GM12878 (cell line): ENCODE data around the gene HPS3. TPM values are rescaled to one million over a fixed set of nuclear protein-coding genes. Genes with fewer than 3 reads are reported as not detected.

ENCODE experiments used
- ATAC-seq: fragments of 200-7000 bp; cut with Tn5 transposase; 3 replicates; pipeline ENCODE4 v1.9.1; 2020; ENCODE audit warnings: mild to moderate bottlenecking, moderate library complexity
- BruUV-seq: library from RNA; stranded (reverse); fragments of 400-500 nt; replicated peaks from 2 replicates; lab custom pipeline; 2021; lab: Mats Ljungman, UMichigan
- CTCF ChIA-PET: fragments of 300-600 bp; sonication (Branson Sonifier 250); formaldehyde crosslinking; extraction: SDS; loops from one replicate; lab custom pipeline; 2021; ENCODE audit warnings: inconsistent platforms; lab: Yijun Ruan, JAX
- POLR2A ChIA-PET: fragments of 350-600 bp; formaldehyde crosslinking; extraction: SDS; loops from one replicate; lab custom pipeline; 2021; ENCODE audit warnings: inconsistent platforms; lab: Charles Lee
- RAD21 ChIA-PET: fragments of 300-600 bp; sonication (Branson Sonifier 250); formaldehyde crosslinking; loops from one replicate; lab custom pipeline; 2023; ENCODE audit warnings: antibody characterized with exemption; ENCODE audit not compliant: unreplicated experiment; lab: Charles Lee
- SMC1A ChIA-PET: fragments of 300-600 bp; sonication (Branson Sonifier 250); formaldehyde crosslinking; loops from one replicate; lab custom pipeline; 2023; ENCODE audit not compliant: unreplicated experiment, uncharacterized antibody; lab: Charles Lee
- DNase-seq: peaks from one replicate; pipeline ENCODE4 v3.0.0-alpha.2; 2011; ENCODE audit warnings: low read depth, low spot score
- FAIRE-seq: peaks from 3 replicates; lab custom pipeline; 2011; peaks lifted over from hg19 to GRCh38; lab: Jason Lieb, UNC
- H2AFZ ChIP-seq: 2 replicates; pipeline ENCODE4 v1.6.0; 2011; ENCODE audit warnings: low read depth, low read length, control low read depth; ENCODE audit not compliant: control insufficient read depth
- H3K27ac ChIP-seq: 2 replicates; pipeline ENCODE4 v1.5.1; 2011; ENCODE audit warnings: control low read depth; ENCODE audit not compliant: control insufficient read depth, insufficient read depth
- H3K27me3 ChIP-seq, 2 experiments: replicated peaks in 1 of 2; 2 replicates each; pipeline versions ENCODE4 v1.6.0 to v1.6.1; 2011; ENCODE audit warnings: low read length in 1 of 2; ENCODE audit not compliant: control insufficient read depth in 2 of 2, insufficient read depth in 2 of 2
- H3K36me3 ChIP-seq, 2 experiments: 2 replicates each; pipeline ENCODE4 v1.5.1; 2011; ENCODE audit warnings: low read length in 1 of 2; ENCODE audit not compliant: control insufficient read depth in 2 of 2, insufficient read depth in 2 of 2
- H3K4me1 ChIP-seq: 2 replicates; pipeline ENCODE4 v1.6.1; 2011; ENCODE audit warnings: mild to moderate bottlenecking, low read length, moderate library complexity, mixed read lengths; ENCODE audit not compliant: control insufficient read depth, insufficient read depth
- H3K4me2 ChIP-seq: 2 replicates; pipeline ENCODE4 v1.6.0; 2011; ENCODE audit warnings: control low read depth; ENCODE audit not compliant: control insufficient read depth, insufficient read depth
- H3K4me3 ChIP-seq: fragments of 200-600 bp; sonication (generic); 2 replicates; pipeline ENCODE4 v1.5.1; 2016
- H3K79me2 ChIP-seq: 2 replicates; pipeline ENCODE4 v1.6.0; 2011; ENCODE audit warnings: low read length; ENCODE audit not compliant: control insufficient read depth, insufficient read depth
- H3K9ac ChIP-seq: 2 replicates; pipeline ENCODE4 v1.8.0; 2011; ENCODE audit warnings: low read length, control low read depth, mixed read lengths; ENCODE audit not compliant: control insufficient read depth, insufficient read depth
- H3K9me3 ChIP-seq: replicated peaks from 3 replicates; pipeline ENCODE4 v1.5.1; 2011; ENCODE audit warnings: mild to moderate bottlenecking, low read length; ENCODE audit not compliant: control insufficient read depth, insufficient read depth
- H4K20me1 ChIP-seq: 2 replicates; pipeline ENCODE4 v1.6.0; 2011; ENCODE audit not compliant: control insufficient read depth, insufficient read depth
- BRCA1 ChIP-seq: IDR thresholded peaks from 2 replicates; pipeline ENCODE4 v1.6.1; 2011; ENCODE audit warnings: low read depth, low read length, improper control_type of control experiment
- NFYA ChIP-seq: IDR thresholded peaks from 2 replicates; pipeline ENCODE4 v1.6.1; 2011; ENCODE audit warnings: low read depth, mild to moderate bottlenecking, low read length, improper control_type of control experiment, borderline replicate concordance
- STAT3 ChIP-seq: IDR thresholded peaks from 2 replicates; pipeline ENCODE4 v1.6.1; 2011; ENCODE audit warnings: low read depth, low read length, improper control_type of control experiment
- SUPT20H ChIP-seq: IDR thresholded peaks from 2 replicates; pipeline ENCODE4 v1.6.1; 2011; ENCODE audit warnings: low read depth, mild to moderate bottlenecking, low read length, moderate library complexity, borderline replicate concordance; ENCODE audit not compliant: control insufficient read depth
- ZZZ3 ChIP-seq: IDR thresholded peaks from 2 replicates; pipeline ENCODE4 v1.6.1; 2011; ENCODE audit warnings: low read depth; ENCODE audit not compliant: control insufficient read depth, insufficient read length
- WGBS: methylation state at CpG from one replicate; pipeline ENCODE4 v1.1.6; 2016; ENCODE audit warnings: low lambda C conversion rate; ENCODE audit not compliant: insufficient replicate concordance, insufficient coverage; ENCODE audit errors: missing lambda C conversion rate; 5-methylcytosine and 5-hydroxymethylcytosine counted together
- in situ Hi-C: fragments of 300-500 bp; cut with MboI; formaldehyde crosslinking; loops from 9 replicates; pipeline ENCODE4 v1.14.3; 2018; ENCODE audit warnings: mixed read lengths
- intact Hi-C: fragments of 100-400 bp; cut with micrococcal nuclease; formaldehyde crosslinking; loops from one replicate; pipeline ENCODE4 v1.14.2; 2022; ENCODE audit not compliant: unreplicated experiment
- polyA plus RNA-seq, 11 experiments: library from polyadenylated mRNA; depleted of rRNA in 4 of 11; unstranded in 6 of 11; stranded (reverse) in 5 of 11; fragments of >200 nt; fragmentation: Nextera tagmentation in 4 of 11; fragmentation: Illumina TruSeq in 1 of 11; extraction: Ambion mirVana in 4 of 11; extraction: Trizol in 1 of 11; gene quantifications; 1 replicate in 1 of 11; 2 replicates in 10 of 11; pipeline versions ENCODE4 v1.2.1 to v1.2.3, GENCODE V29; 2011 to 2016; ENCODE audit warnings: inconsistent platforms in 2 of 11, missing spikeins in 2 of 11, low read depth in 1 of 11
- total RNA-seq, 4 experiments: library from RNA; depleted of rRNA in 3 of 4; stranded (reverse); fragments of >200 nt in 3 of 4; fragmentation: Illumina TruSeq in 1 of 4; extraction: Trizol in 1 of 4; gene quantifications; 2 replicates each; pipeline versions ENCODE4 v1.2.1 to v1.2.3, GENCODE V29; 2013 to 2021
- TF ChIP-seq, protein P1 (sequence below): IDR thresholded peaks from 2 replicates; pipeline ENCODE4 v1.6.1; 2011; ENCODE audit warnings: low read depth, mild to moderate bottlenecking, low read length, moderate library complexity, borderline replicate concordance; ENCODE audit errors: extremely low read depth
- TF ChIP-seq, protein P2 (sequence below): IDR thresholded peaks from 2 replicates; pipeline ENCODE4 v1.6.1; 2012; ENCODE audit warnings: low read length, inconsistent platforms

Gene HPS3
- total and polyA plus RNA-seq, 10 of the 15 experiments (the other 5 are each of a cell fraction or from before 2014, with no cell fraction given): 2.7 to 26.5 (median 14.8) TPM

DNA sequence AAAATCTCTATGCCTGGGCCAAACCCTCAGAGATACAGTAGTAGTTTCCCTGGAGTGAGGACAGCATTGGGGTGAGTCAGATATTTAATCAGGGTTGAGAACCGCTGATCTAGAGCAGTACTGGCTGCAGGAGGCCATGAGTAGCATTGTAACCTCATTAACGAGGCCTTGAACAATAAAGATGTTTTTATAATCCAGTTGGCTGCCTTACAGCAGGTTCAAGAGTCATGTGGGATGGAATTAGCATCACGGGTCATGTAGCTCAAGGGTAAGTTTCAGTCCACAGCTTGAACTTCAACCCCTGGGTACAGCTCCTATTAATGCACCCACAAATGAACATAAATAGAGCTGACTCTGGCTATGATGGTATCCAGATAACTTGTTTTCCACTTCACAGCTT is 5.1 kb downstream of the HPS3 start:
- H3K9me3 ChIP-seq: no peaks in the 10 kb centered on the region
- DNase-seq (no peak), FAIRE-seq (no peak)
- WGBS: 98% methylated on average over 3 of the region's 3 CpGs
- in situ Hi-C loops: no loop called here
- H3K36me3 ChIP-seq: no peaks in the 10 kb centered on the region
- H3K79me2 ChIP-seq: peaks cover 15% of the 10 kb centered on the region
- H3K4me2 ChIP-seq: no peak overlapping the region
- no peaks in the 10 kb centered on the region for H3K27me3 ChIP-seq
- SMC1A ChIA-PET: interaction anchor here (0.9 to 1.2 kb wide), 3 partner anchors 12 to 119 kb away, joined by 3 read pairs; no protein-coding TSS in a partner anchor
- H3K27ac ChIP-seq: no peak overlapping the region
- POLR2A ChIA-PET: no interaction called here
- no peak overlapping the region for H3K4me3 ChIP-seq
- CTCF ChIA-PET: interaction anchor here (1.1 kb wide), 1 partner anchor 12 kb away, joined by 3 read pairs; no protein-coding TSS in a partner anchor
- TF ChIP-seq, protein P1, sequence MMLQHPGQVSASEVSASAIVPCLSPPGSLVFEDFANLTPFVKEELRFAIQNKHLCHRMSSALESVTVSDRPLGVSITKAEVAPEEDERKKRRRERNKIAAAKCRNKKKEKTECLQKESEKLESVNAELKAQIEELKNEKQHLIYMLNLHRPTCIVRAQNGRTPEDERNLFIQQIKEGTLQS: no peak
- TF ChIP-seq NFYA (no peak), ZZZ3 (no peak), BRCA1 (no peak), SUPT20H (no peak), STAT3 (no peak)
- TF ChIP-seq, protein P2, sequence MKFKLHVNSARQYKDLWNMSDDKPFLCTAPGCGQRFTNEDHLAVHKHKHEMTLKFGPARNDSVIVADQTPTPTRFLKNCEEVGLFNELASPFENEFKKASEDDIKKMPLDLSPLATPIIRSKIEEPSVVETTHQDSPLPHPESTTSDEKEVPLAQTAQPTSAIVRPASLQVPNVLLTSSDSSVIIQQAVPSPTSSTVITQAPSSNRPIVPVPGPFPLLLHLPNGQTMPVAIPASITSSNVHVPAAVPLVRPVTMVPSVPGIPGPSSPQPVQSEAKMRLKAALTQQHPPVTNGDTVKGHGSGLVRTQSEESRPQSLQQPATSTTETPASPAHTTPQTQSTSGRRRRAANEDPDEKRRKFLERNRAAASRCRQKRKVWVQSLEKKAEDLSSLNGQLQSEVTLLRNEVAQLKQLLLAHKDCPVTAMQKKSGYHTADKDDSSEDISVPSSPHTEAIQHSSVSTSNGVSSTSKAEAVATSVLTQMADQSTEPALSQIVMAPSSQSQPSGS: no peak
- TF ChIP-seq, all 136 proteins: peak for 0
- RAD21 ChIA-PET: no interaction called here
- intact Hi-C loops: no loop called here
- no peaks in the 10 kb centered on the region for H4K20me1 ChIP-seq
- H2AFZ ChIP-seq: no peak overlapping the region
- ATAC-seq: no peak
- no peak overlapping the region for H3K9ac ChIP-seq
- BruUV-seq: no TSS peak
- peaks cover 8% of the 10 kb centered on the region; the same call in 1 of the 2 replicates for H3K4me1 ChIP-seq
